Neural cell (in vitro differentiated cells): ENCODE results near the gene OBSCN. TPM values are rescaled to one million over a fixed set of nuclear protein-coding genes. Genes with fewer than 3 reads are reported as not detected.

Source experiments
- H2AFZ ChIP-seq: fragments of 200-600, 300-800 bp; sonication (generic), shearing (Covaris generic); 2 replicates; pipeline ENCODE4 v1.6.0; 2014; ENCODE audit warnings: low read depth, mild to moderate bottlenecking, antibody characterized with exemption, low read length, moderate library complexity
- H3F3A ChIP-seq: fragments of 200-600 bp; shearing (Covaris generic); 2 replicates; pipeline ENCODE4 v1.6.1; 2016; ENCODE audit warnings: mild to moderate bottlenecking, moderate library complexity, mixed read lengths, antibody characterized with exemption, low read length; ENCODE audit not compliant: insufficient read depth, poor library complexity, severe bottlenecking
- H3K27ac ChIP-seq: fragments of 200-600, 300-800 bp; sonication (generic), shearing (Covaris generic); 2 replicates; pipeline ENCODE4 v1.5.1; 2014; ENCODE audit warnings: mild to moderate bottlenecking, low read length, moderate library complexity
- H3K27me3 ChIP-seq: fragments of 300-800, 200-600 bp; sonication (generic), shearing (Covaris generic); 2 replicates; pipeline ENCODE4 v1.6.0; 2014; ENCODE audit warnings: mild to moderate bottlenecking, low read depth, low read length, moderate library complexity; ENCODE audit not compliant: insufficient read depth
- H3K36me3 ChIP-seq: fragments of 300-800, 200-600 bp; sonication (generic), shearing (Covaris generic); 2 replicates; pipeline ENCODE4 v1.5.1; 2014; ENCODE audit warnings: mild to moderate bottlenecking, antibody characterized with exemption, low read length, moderate library complexity; ENCODE audit not compliant: insufficient read depth
- H3K4me2 ChIP-seq: fragments of 300-800, 200-600 bp; sonication (generic), shearing (Covaris generic); 2 replicates; pipeline ENCODE4 v1.6.0; 2014; ENCODE audit warnings: mild to moderate bottlenecking, low read length
- H3K4me3 ChIP-seq: fragments of 300-800, 200-600 bp; sonication (generic), shearing (Covaris generic); 2 replicates; pipeline ENCODE4 v1.5.1; 2014; ENCODE audit warnings: mild to moderate bottlenecking, low read length, moderate library complexity
- H3K79me2 ChIP-seq: fragments of 200-600 bp; shearing (Covaris generic); replicated peaks from 2 replicates; pipeline ENCODE4 v1.6.0; 2014; ENCODE audit warnings: mild to moderate bottlenecking, low read length, moderate library complexity; ENCODE audit not compliant: insufficient read depth
- H3K9ac ChIP-seq: fragments of 300-800, 200-600 bp; sonication (generic), shearing (Covaris generic); 2 replicates; pipeline ENCODE4 v1.6.1; 2016; ENCODE audit warnings: mild to moderate bottlenecking, low read length, mixed read lengths
- H3K9me2 ChIP-seq: fragments of 200-600 bp; shearing (Covaris generic); 2 replicates; pipeline ENCODE4 v1.6.1; 2016; ENCODE audit warnings: mild to moderate bottlenecking, low read length, mixed read lengths; ENCODE audit not compliant: insufficient read depth
- H3K9me3 ChIP-seq: fragments of 200-600, 300-800 bp; sonication (generic), shearing (Covaris generic); 2 replicates; pipeline ENCODE4 v1.6.1; 2016; ENCODE audit warnings: mild to moderate bottlenecking, mixed run types, low read length, moderate library complexity, mixed read lengths
- H4K20me1 ChIP-seq: fragments of 200-600 bp; shearing (Covaris generic); 2 replicates; pipeline ENCODE4 v1.6.1; 2016; ENCODE audit warnings: mild to moderate bottlenecking, mixed run types; ENCODE audit not compliant: insufficient read depth
- CTCF ChIP-seq: fragments of 450-650 bp; IDR thresholded peaks from 2 replicates; pipeline ENCODE4 v1.5.1; 2014; ENCODE audit warnings: antibody characterized with exemption, mild to moderate bottlenecking, moderate library complexity; ENCODE audit not compliant: poor library complexity, severe bottlenecking
- EP300 ChIP-seq: fragments of 450-650 bp; conservative IDR thresholded peaks from 2 replicates; pipeline ENCODE4 v1.6.1; 2014; ENCODE audit warnings: antibody characterized with exemption, mild to moderate bottlenecking, moderate library complexity; ENCODE audit not compliant: poor library complexity, severe bottlenecking
- EZH2 ChIP-seq: fragments of 200-600, 300-800 bp; shearing (Covaris generic), sonication (generic); IDR thresholded peaks from 2 replicates; pipeline ENCODE4 v1.6.1; 2014; ENCODE audit warnings: antibody characterized with exemption, low read length, borderline replicate concordance, mild to moderate bottlenecking; ENCODE audit not compliant: insufficient read depth, poor library complexity, severe bottlenecking
- MXI1 ChIP-seq: fragments of 450-650 bp; conservative IDR thresholded peaks from 2 replicates; pipeline ENCODE4 v1.6.1; 2014; ENCODE audit warnings: antibody characterized with exemption, mild to moderate bottlenecking; ENCODE audit not compliant: poor library complexity, severe bottlenecking
- POLR2AphosphoS5 ChIP-seq: IDR thresholded peaks from 2 replicates; pipeline ENCODE4 v1.6.1; 2012
- RAD21 ChIP-seq: fragments of 450-650 bp; conservative IDR thresholded peaks from 2 replicates; pipeline ENCODE4 v1.6.1; 2014; ENCODE audit warnings: antibody characterized with exemption, mild to moderate bottlenecking, moderate library complexity
- REST ChIP-seq: IDR thresholded peaks from 2 replicates; pipeline ENCODE4 v1.6.1; 2012; ENCODE audit warnings: borderline replicate concordance
- SMC3 ChIP-seq: fragments of 450-650 bp; conservative IDR thresholded peaks from 2 replicates; pipeline ENCODE4 v1.6.1; 2014; ENCODE audit warnings: antibody characterized with exemption, mild to moderate bottlenecking, moderate library complexity; ENCODE audit not compliant: poor library complexity
- TAF1 ChIP-seq: IDR thresholded peaks from 2 replicates; pipeline ENCODE4 v1.6.1; 2012; ENCODE audit warnings: low read depth
- polyA plus RNA-seq: library from polyadenylated mRNA; depleted of rRNA; stranded (reverse); fragments of >200 nt; gene quantifications from 2 replicates; pipeline ENCODE4 v1.2.3, GENCODE V29; 2014

The OBSCN gene
- polyA plus RNA-seq, 1 donor from 2014 or later = 7.2 TPM

GRCh38 chr1:228284521-228284920 lies 76.7 kb downstream of the OBSCN start:
- H3K9me2 ChIP-seq = no peaks in the 10 kb centered on the region
- TF ChIP-seq EZH2 (no peak), MXI1 (no peak), CTCF (no peak), POLR2AphosphoS5 (no peak), TAF1 (no peak), RAD21 (no peak), EP300 (no peak), SMC3 (no peak), REST (no peak)
- H3K9me3 ChIP-seq = no peaks in the 10 kb centered on the region
- H4K20me1 ChIP-seq = no peaks in the 10 kb centered on the region
- H3K27ac ChIP-seq = no peak overlapping the region
- no peak overlapping the region for H2AFZ ChIP-seq
- H3K9ac ChIP-seq = no peak overlapping the region
- no peaks in the 10 kb centered on the region for H3K36me3 ChIP-seq
- no peak overlapping the region for H3K4me3 ChIP-seq
- H3K79me2 ChIP-seq = no peaks in the 10 kb centered on the region
- H3K27me3 ChIP-seq = no peaks in the 10 kb centered on the region
- no peaks in the 10 kb centered on the region for H3F3A ChIP-seq
- H3K4me2 ChIP-seq = no peak overlapping the region

- Histone ChIP-seq H3K4me2 (no peak overlapping the region), H3K9ac (no peak overlapping the region), H4K20me1 (no peaks in the 10 kb centered on the region), H3K27ac (no peak overlapping the region), H3K36me3 (no peaks in the 10 kb centered on the region), H3K4me3 (no peak overlapping the region), H3K79me2 (no peaks in the 10 kb centered on the region), H3K9me3 (no peaks in the 10 kb centered on the region), H2AFZ (no peak overlapping the region), H3K9me2 (no peaks in the 10 kb centered on the region), H3F3A (no peaks in the 10 kb centered on the region), H3K27me3 (no peaks in the 10 kb centered on the region)
- TF ChIP-seq EP300 (no peak), SMC3 (no peak), EZH2 (no peak), REST (no peak), RAD21 (no peak), POLR2AphosphoS5 (no peak), TAF1 (no peak), MXI1 (no peak), CTCF (no peak)
Measured at GRCh38 chr1:228285661-228286504, 78.0 kb downstream of the OBSCN start.
